CD4-positive, CD25-positive, alpha-beta regulatory T cell (primary cell): Measurements from ENCODE around the gene C1QTNF2. TPM values are rescaled to one million over a fixed set of nuclear protein-coding genes. Genes with fewer than 3 reads are reported as not detected.
"Not testable (repeated sequence)": the region's sequence is repeated elsewhere in the genome, so short reads cannot be mapped to it uniquely, and the experiment has no call there.

Experiments used
- ATAC-seq, 2 donors: fragments of 150-1000 bp; cut with Tn5 transposase; one replicate each; pipeline ENCODE4 v1.10.0; 2021; ENCODE audit warnings: low read depth in 2 of 2, moderate number of reproducible peaks in 2 of 2, moderate library complexity in 1 of 2
- DNase-seq, 3 donors: peaks; one replicate each; pipeline versions ENCODE4 v3.0.0 to v3.0.0-alpha.2; 2012 to 2022; ENCODE audit warnings: mixed read lengths in 1 of 3
- H3K27ac ChIP-seq: one replicate; pipeline ENCODE4 v1.7.0; 2013; ENCODE audit warnings: mild to moderate bottlenecking, low read length; ENCODE audit not compliant: insufficient read depth, poor library complexity, severe bottlenecking
- H3K27me3 ChIP-seq: one replicate; pipeline ENCODE4 v1.7.0; 2013; ENCODE audit warnings: low read length; ENCODE audit not compliant: control insufficient read depth, insufficient read depth
- H3K36me3 ChIP-seq: one replicate; pipeline ENCODE4 v1.7.0; 2013; ENCODE audit warnings: mild to moderate bottlenecking, low read length, moderate library complexity; ENCODE audit not compliant: control insufficient read depth, insufficient read depth
- H3K4me1 ChIP-seq: 2 replicates; pipeline ENCODE4 v1.7.0; 2013; ENCODE audit warnings: mild to moderate bottlenecking, low read length; ENCODE audit not compliant: insufficient read depth, control insufficient read depth, poor library complexity, severe bottlenecking
- H3K4me3 ChIP-seq: one replicate; pipeline ENCODE4 v1.7.0; 2013; ENCODE audit warnings: low read depth, mild to moderate bottlenecking, low read length, moderate library complexity
- H3K9me3 ChIP-seq, 2 experiments: 1 replicate in 1 of 2; 2 replicates in 1 of 2; pipeline ENCODE4 v1.7.0; 2013; ENCODE audit warnings: low read length in 2 of 2, mild to moderate bottlenecking in 1 of 2, moderate library complexity in 1 of 2; ENCODE audit not compliant: control insufficient read depth in 2 of 2
- H3K27ac Mint-ChIP-seq, 3 donors: one replicate each; pipeline ENCODE4 v1.8.0; 2020 to 2022; ENCODE audit warnings: mild to moderate bottlenecking in 3 of 3, mixed read lengths in 3 of 3, moderate library complexity in 2 of 3
- H3K27me3 Mint-ChIP-seq: one replicate; pipeline ENCODE4 v1.8.0; 2022; ENCODE audit warnings: mild to moderate bottlenecking, mixed read lengths
- H3K36me3 Mint-ChIP-seq: one replicate; pipeline ENCODE4 v1.8.0; 2020; ENCODE audit warnings: mixed read lengths
- H3K4me1 Mint-ChIP-seq, 4 donors: one replicate each; pipeline ENCODE4 v1.8.0; 2020 to 2022; ENCODE audit warnings: mixed read lengths in 4 of 4, mild to moderate bottlenecking in 1 of 4
- H3K4me3 Mint-ChIP-seq, 4 donors: one replicate each; pipeline ENCODE4 v1.8.0; 2020 to 2022; ENCODE audit warnings: mild to moderate bottlenecking in 4 of 4, mixed read lengths in 4 of 4, moderate library complexity in 3 of 4
- H3K9me3 Mint-ChIP-seq, 7 donors: one replicate each; pipeline ENCODE4 v1.8.0; 2020 to 2022; ENCODE audit warnings: mixed read lengths in 7 of 7, mild to moderate bottlenecking in 3 of 7, moderate library complexity in 2 of 7
- polyA plus RNA-seq, 4 donors: library from polyadenylated mRNA; unstranded; fragments of 300-500 nt; fragmentation: Illumina TruSeq; gene quantifications; one replicate each; pipeline ENCODE4 v1.2.3, GENCODE V29; 2021
- total RNA-seq: library from RNA; stranded (reverse); gene quantifications from one replicate; pipeline ENCODE4 v1.2.3, GENCODE V29; 2022

C1QTNF2 gene
- total and polyA plus RNA-seq, 5 donors from 2014 or later: not detected

DNA sequence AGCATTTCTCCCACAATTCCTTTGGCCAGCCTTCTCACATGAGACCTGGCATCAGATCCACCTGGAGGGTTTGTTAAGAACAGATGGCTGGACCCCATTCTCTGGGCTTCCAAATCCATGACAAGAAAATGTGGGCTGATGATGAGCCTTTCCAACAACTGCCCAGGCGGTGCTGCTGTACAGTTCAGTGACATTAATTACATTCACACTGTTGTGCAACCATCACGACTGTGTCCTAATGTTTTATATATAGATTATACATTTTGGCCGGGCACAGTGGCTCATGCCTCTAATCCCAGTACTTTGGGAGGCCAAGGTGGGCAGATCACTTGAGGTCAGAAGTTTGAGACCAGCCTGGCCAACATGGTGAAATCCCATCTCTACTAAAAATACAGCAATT, 35.7 kb downstream of the C1QTNF2 start:
- not testable (repeated sequence) for H3K4me1 ChIP-seq

GRCh38 chr5:160333721-160334120, 36.7 kb downstream of the C1QTNF2 start:
- H3K4me3 Mint-ChIP-seq: no peak overlapping the region
- no peaks in the 10 kb centered on the region for H3K27me3 ChIP-seq
- no peak overlapping the region for H3K4me3 ChIP-seq
- no peaks in the 10 kb centered on the region for H3K36me3 Mint-ChIP-seq
- H3K4me1 ChIP-seq: no peaks in the 10 kb centered on the region
- H3K9me3 ChIP-seq: no peaks in the 10 kb centered on the region
- H3K36me3 ChIP-seq: no peaks in the 10 kb centered on the region
- H3K9me3 Mint-ChIP-seq: no peaks in the 10 kb centered on the region
- H3K4me1 Mint-ChIP-seq: peaks cover 0 to 3% (median 0%) of the 10 kb centered on the region in 4 donors
- DNase-seq (no peak), ATAC-seq (no peak)
- no peak overlapping the region for H3K27ac ChIP-seq
- peaks cover 23% of the 10 kb centered on the region for H3K27me3 Mint-ChIP-seq
- H3K27ac Mint-ChIP-seq: no peak overlapping the region

More for the DNA sequence above, 35.7 kb downstream of the C1QTNF2 start:
- H3K9me3 ChIP-seq, H3K27ac ChIP-seq, H3K4me3 ChIP-seq, H3K4me1 Mint-ChIP-seq, H3K27me3 ChIP-seq, H3K9me3 Mint-ChIP-seq, H3K27ac Mint-ChIP-seq, H3K36me3 ChIP-seq, H3K4me3 Mint-ChIP-seq, ATAC-seq, H3K36me3 Mint-ChIP-seq, DNase-seq: not testable (repeated sequence)
- H3K27me3 Mint-ChIP-seq: peaks cover 23% of the 10 kb centered on the region

GRCh38 chr5:160330212-160330611, 40.2 kb downstream of the C1QTNF2 start:
- Histone ChIP-seq H3K4me1 (no peaks in the 10 kb centered on the region), H3K4me3 (no peak overlapping the region), H3K36me3 (no peaks in the 10 kb centered on the region), H3K9me3 (no peaks in the 10 kb centered on the region), H3K27ac (no peak overlapping the region), H3K27me3 (no peaks in the 10 kb centered on the region)
- H3K9me3 Mint-ChIP-seq: no peaks in the 10 kb centered on the region
- DNase-seq: no peak
- H3K27me3 Mint-ChIP-seq: peaks cover 5% of the 10 kb centered on the region
- H3K36me3 Mint-ChIP-seq: no peaks in the 10 kb centered on the region
- H3K4me3 Mint-ChIP-seq: no peak overlapping the region
- peaks cover 0 to 3% (median 0%) of the 10 kb centered on the region in 4 donors for H3K4me1 Mint-ChIP-seq
- H3K27ac Mint-ChIP-seq: peak overlapping the region in 1 of 3 donors; percentile 48
- no peak for ATAC-seq

DNA sequence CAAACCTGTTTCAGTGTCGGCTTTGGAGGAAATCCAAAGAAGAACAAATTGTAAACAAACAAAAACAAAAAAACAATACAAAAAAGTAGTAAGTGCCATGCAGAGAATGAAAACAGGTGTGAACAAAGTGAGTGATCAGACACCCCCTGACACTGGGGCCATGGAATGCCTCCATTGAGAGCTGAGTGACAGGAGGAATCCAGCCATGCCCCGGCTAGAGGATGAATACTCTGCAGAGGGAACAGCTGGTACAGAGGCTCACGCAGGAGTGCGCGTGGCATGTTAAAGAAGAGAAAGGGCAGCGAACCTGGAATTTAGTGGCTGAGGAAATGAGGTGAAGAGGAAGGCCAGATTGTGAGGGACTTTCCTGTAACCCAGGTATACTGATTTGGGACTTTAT, 42.6 kb downstream of the C1QTNF2 start:
- Mint-ChIP-seq H3K4me1 (peaks cover 0 to 3% (median 0%) of the 10 kb centered on the region in 4 donors), H3K36me3 (no peaks in the 10 kb centered on the region), H3K9me3 (no peaks in the 10 kb centered on the region), H3K27me3 (peaks cover 6% of the 10 kb centered on the region), H3K27ac (peak overlapping the region in 1 of 3 donors; percentile 10), H3K4me3 (no peak overlapping the region)
- H3K9me3 ChIP-seq: no peaks in the 10 kb centered on the region
- no peaks in the 10 kb centered on the region for H3K27me3 ChIP-seq
- no peak for DNase-seq
- no peaks in the 10 kb centered on the region for H3K36me3 ChIP-seq
- H3K27ac ChIP-seq: no peak overlapping the region
- no peak for ATAC-seq
- no peaks in the 10 kb centered on the region for H3K4me1 ChIP-seq
- H3K4me3 ChIP-seq: no peak overlapping the region

DNA sequence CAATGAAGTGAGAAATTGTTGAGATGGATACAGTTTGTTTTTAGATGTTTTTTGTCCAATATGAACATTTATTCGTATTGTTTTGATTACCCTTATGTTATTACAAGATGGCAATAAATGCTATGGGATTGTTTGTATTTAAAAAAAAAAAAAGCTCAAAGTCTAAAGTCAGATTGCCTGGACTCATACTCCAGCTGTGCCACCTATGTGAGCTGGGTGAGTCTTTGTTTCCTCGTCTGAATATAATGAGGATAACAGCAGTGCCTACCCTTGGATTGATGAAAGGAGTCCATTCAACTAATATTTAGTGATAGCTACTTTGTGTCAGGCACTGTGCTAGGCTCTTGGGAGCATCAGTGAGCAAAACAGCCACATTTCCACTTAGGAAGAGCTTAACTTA, 43.4 kb downstream of the C1QTNF2 start:
- H3K4me3 Mint-ChIP-seq: no peak overlapping the region
- DNase-seq: no peak
- no peak for ATAC-seq
- H3K9me3 ChIP-seq: no peaks in the 10 kb centered on the region
- peaks cover 6% of the 10 kb centered on the region for H3K27me3 Mint-ChIP-seq
- H3K36me3 ChIP-seq: no peaks in the 10 kb centered on the region
- peaks cover 0 to 3% (median 0%) of the 10 kb centered on the region in 4 donors for H3K4me1 Mint-ChIP-seq
- no peaks in the 10 kb centered on the region for H3K27me3 ChIP-seq
- no peak overlapping the region for H3K27ac Mint-ChIP-seq
- H3K4me1 ChIP-seq: no peaks in the 10 kb centered on the region
- H3K27ac ChIP-seq: no peak overlapping the region
- no peak overlapping the region for H3K4me3 ChIP-seq
- no peaks in the 10 kb centered on the region for H3K36me3 Mint-ChIP-seq
- no peaks in the 10 kb centered on the region for H3K9me3 Mint-ChIP-seq

GRCh38 chr5:160325716-160326115, 44.7 kb downstream of the C1QTNF2 start:
- H3K27me3 ChIP-seq: no peaks in the 10 kb centered on the region
- no peak for DNase-seq
- H3K4me1 ChIP-seq: no peaks in the 10 kb centered on the region
- Mint-ChIP-seq H3K4me3 (no peak overlapping the region), H3K27ac (no peak overlapping the region), H3K36me3 (no peaks in the 10 kb centered on the region), H3K27me3 (peaks cover 6% of the 10 kb centered on the region), H3K4me1 (peaks cover 0 to 3% (median 0%) of the 10 kb centered on the region in 4 donors), H3K9me3 (no peaks in the 10 kb centered on the region)
- H3K9me3 ChIP-seq: no peaks in the 10 kb centered on the region
- ATAC-seq: no peak
- H3K27ac ChIP-seq: no peak overlapping the region
- no peak overlapping the region for H3K4me3 ChIP-seq
- H3K36me3 ChIP-seq: no peaks in the 10 kb centered on the region

GRCh38 chr5:160324886-160325285, 45.5 kb downstream of the C1QTNF2 start:
- Mint-ChIP-seq H3K27ac (no peak overlapping the region), H3K4me3 (no peak overlapping the region), H3K9me3 (no peaks in the 10 kb centered on the region), H3K36me3 (no peaks in the 10 kb centered on the region), H3K4me1 (no peaks in the 10 kb centered on the region), H3K27me3 (peaks cover 6% of the 10 kb centered on the region)
- no peaks in the 10 kb centered on the region for H3K27me3 ChIP-seq
- ATAC-seq (no peak), DNase-seq (no peak)
- H3K4me1 ChIP-seq: no peaks in the 10 kb centered on the region
- H3K9me3 ChIP-seq: no peaks in the 10 kb centered on the region
- no peak overlapping the region for H3K27ac ChIP-seq
- H3K4me3 ChIP-seq: no peak overlapping the region
- no peaks in the 10 kb centered on the region for H3K36me3 ChIP-seq

DNA sequence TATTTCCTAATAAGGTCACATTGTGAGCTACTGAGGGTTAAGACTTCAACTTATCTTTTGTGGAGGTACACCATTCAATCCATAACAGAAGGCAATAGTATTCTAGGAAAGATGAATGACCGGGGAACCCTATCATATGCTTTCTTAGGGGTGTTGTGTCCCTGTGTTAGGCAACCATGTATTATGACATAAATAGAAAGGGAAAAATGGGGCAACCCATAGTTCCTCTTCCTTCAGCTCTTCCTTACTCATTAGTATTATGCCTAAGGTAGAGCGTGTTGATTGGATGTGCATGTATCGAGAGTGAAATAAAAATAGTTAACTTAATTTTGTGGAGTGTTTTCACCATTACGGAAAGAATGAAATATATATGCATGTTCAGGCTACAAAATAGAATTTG, 52.0 kb downstream of the C1QTNF2 start:
- ATAC-seq: no peak
- Histone ChIP-seq H3K36me3 (no peaks in the 10 kb centered on the region), H3K27me3 (peaks cover 13% of the 10 kb centered on the region), H3K27ac (no peak overlapping the region), H3K9me3 (peaks cover 0 to 2% of the 10 kb centered on the region in 2 experiments), H3K4me1 (no peaks in the 10 kb centered on the region), H3K4me3 (no peak overlapping the region)
- no peak for DNase-seq
- H3K9me3 Mint-ChIP-seq: peaks cover 0 to 2% (median 0%) of the 10 kb centered on the region in 7 donors
- no peaks in the 10 kb centered on the region for H3K4me1 Mint-ChIP-seq
- H3K27me3 Mint-ChIP-seq: peaks cover 20% of the 10 kb centered on the region
- no peaks in the 10 kb centered on the region for H3K36me3 Mint-ChIP-seq
- no peak overlapping the region for H3K4me3 Mint-ChIP-seq
- H3K27ac Mint-ChIP-seq: no peak overlapping the region
